B cell (primary cell): ENCODE results near the gene PDPN. TPM values are rescaled to one million over a fixed set of nuclear protein-coding genes. Genes with fewer than 3 reads are reported as not detected.

Experiments
- ATAC-seq: fragments of 200-7000 bp; cut with Tn5 transposase; one replicate; pipeline ENCODE4 v1.10.0; 2021; ENCODE audit warnings: low read depth, mild to moderate bottlenecking, moderate number of reproducible peaks, moderate library complexity
- CTCF ChIA-PET: fragments of 350-600 bp; sonication (Branson Sonifier 250); formaldehyde crosslinking; loops from one replicate; lab custom pipeline; 2021; ENCODE audit warnings: antibody characterized with exemption, inconsistent platforms; lab: Charles Lee
- POLR2A ChIA-PET: fragments of 350-600 bp; sonication (Branson Sonifier 250); formaldehyde crosslinking; loops from one replicate; lab custom pipeline; 2021; ENCODE audit warnings: antibody characterized with exemption; lab: Charles Lee
- DNase-seq: peaks from one replicate; pipeline ENCODE4 v3.0.0; 2013
- H2AFZ ChIP-seq: 2 replicates; pipeline ENCODE4 v1.6.1; 2012; ENCODE audit warnings: mild to moderate bottlenecking, low read depth, low read length; ENCODE audit not compliant: insufficient read depth, poor library complexity, severe bottlenecking
- H3K27ac ChIP-seq, 2 donors: 1 replicate in 1 of 2; 2 replicates in 1 of 2; pipeline ENCODE4 v1.5.1; 2012 to 2013; ENCODE audit warnings: low read length in 2 of 2, mild to moderate bottlenecking in 2 of 2, moderate library complexity in 1 of 2
- H3K27me3 ChIP-seq, 4 experiments: fragments of 200-600 bp in 1 of 4; sonication (generic) in 1 of 4; replicated peaks in 1 of 4; 1 replicate in 2 of 4; 2 replicates in 2 of 4; pipeline versions ENCODE4 v1.6.1 to v1.7.0; 2013 to 2016; ENCODE audit warnings: low read length in 3 of 4, mild to moderate bottlenecking in 2 of 4, mixed read lengths in 1 of 4, moderate library complexity in 1 of 4; ENCODE audit not compliant: insufficient read depth in 4 of 4, control insufficient read depth in 3 of 4; ENCODE audit errors: control extremely low read depth in 1 of 4
- H3K36me3 ChIP-seq, 2 experiments: replicated peaks in 1 of 2; 1 replicate in 1 of 2; 2 replicates in 1 of 2; pipeline versions ENCODE4 v1.6.1 to v1.7.1; 2013; ENCODE audit warnings: low read length in 1 of 2; ENCODE audit not compliant: insufficient read depth in 2 of 2, control insufficient read depth in 1 of 2; ENCODE audit errors: control extremely low read depth in 1 of 2, extremely low read depth in 1 of 2
- H3K4me1 ChIP-seq, 2 donors: fragments of 200-600 bp in 1 of 2; sonication (generic) in 1 of 2; 1 replicate in 1 of 2; 2 replicates in 1 of 2; pipeline versions ENCODE4 v1.5.1 to v1.6.1; 2013 to 2017; ENCODE audit warnings: low read length in 2 of 2; ENCODE audit not compliant: control insufficient read depth in 2 of 2, insufficient read depth in 2 of 2
- H3K4me2 ChIP-seq: replicated peaks from 2 replicates; pipeline ENCODE3; 2012; ENCODE audit warnings: mild to moderate bottlenecking, low read depth, low read length; ENCODE audit not compliant: poor library complexity, severe bottlenecking
- H3K4me3 ChIP-seq, 5 experiments: fragments of 200-600 bp in 1 of 5; sonication (generic) in 1 of 5; 1 replicate in 3 of 5; 2 replicates in 2 of 5; pipeline versions ENCODE4 v1.5.1 to v1.7.0; 2011 to 2016; ENCODE audit warnings: low read length in 4 of 5, mild to moderate bottlenecking in 4 of 5, low read depth in 2 of 5, control low read depth in 1 of 5, moderate library complexity in 1 of 5; ENCODE audit not compliant: insufficient read depth in 1 of 5; ENCODE audit errors: control extremely low read depth in 1 of 5, extremely low read depth in 1 of 5
- H3K79me2 ChIP-seq: fragments of 200-600 bp; sonication (generic); one replicate; pipeline ENCODE4 v1.6.0; 2016; ENCODE audit warnings: low read length; ENCODE audit not compliant: control insufficient read depth, insufficient read depth
- H3K9ac ChIP-seq: fragments of 200-600 bp; sonication (generic); 2 replicates; pipeline ENCODE4 v1.6.1; 2017; ENCODE audit warnings: mild to moderate bottlenecking, low read length, moderate library complexity
- H3K9me3 ChIP-seq, 3 donors: one replicate each; pipeline versions ENCODE4 v1.6.1 to v1.7.1; 2013; ENCODE audit warnings: low read length in 2 of 3; ENCODE audit not compliant: control insufficient read depth in 2 of 3, insufficient read depth in 1 of 3; ENCODE audit errors: control extremely low read depth in 1 of 3
- H4K20me1 ChIP-seq: 2 replicates; pipeline ENCODE4 v1.6.0; 2012; ENCODE audit warnings: mild to moderate bottlenecking, low read length; ENCODE audit not compliant: insufficient read depth, control insufficient read depth, poor library complexity, severe bottlenecking
- H3K27ac Mint-ChIP-seq: one replicate; pipeline ENCODE4 v1.8.0; 2021; ENCODE audit warnings: mixed read lengths
- H3K27me3 Mint-ChIP-seq: one replicate; pipeline ENCODE4 v1.8.0; 2021; ENCODE audit warnings: mixed read lengths
- H3K4me1 Mint-ChIP-seq: one replicate; pipeline ENCODE4 v1.8.0; 2021; ENCODE audit warnings: mixed read lengths
- H3K4me3 Mint-ChIP-seq: one replicate; pipeline ENCODE4 v1.8.0; 2021; ENCODE audit warnings: mixed read lengths
- H3K9me3 Mint-ChIP-seq: one replicate; pipeline ENCODE4 v1.8.0; 2022; ENCODE audit warnings: mixed read lengths; ENCODE audit not compliant: insufficient read depth
- EZH2 ChIP-seq: IDR thresholded peaks from 2 replicates; pipeline ENCODE4 v1.6.1; 2012; ENCODE audit warnings: borderline replicate concordance, low read depth, mild to moderate bottlenecking, moderate library complexity, low read length; ENCODE audit not compliant: insufficient read depth, poor library complexity, severe bottlenecking
- WGBS: methylation state at CpG from one replicate; pipeline ENCODE4 v1.1.5; 2013; ENCODE audit warnings: missing lambda C conversion rate; ENCODE audit not compliant: insufficient coverage; 5-methylcytosine and 5-hydroxymethylcytosine counted together
- intact Hi-C: fragments of 100-400 bp; cut with micrococcal nuclease; formaldehyde crosslinking; loops from one replicate; pipeline ENCODE4 v1.10.0; 2022
- polyA plus RNA-seq: library from polyadenylated mRNA; depleted of rRNA; stranded (reverse); fragments of >200 nt; gene quantifications from 2 replicates; pipeline ENCODE4 v1.2.3, GENCODE V29; 2012
- total RNA-seq, 2 donors: library from RNA; stranded (reverse); fragments of 120-200 nt in 1 of 2; gene quantifications; 1 replicate in 1 of 2; 2 replicates in 1 of 2; pipeline versions ENCODE4 v1.2.3 to v1.2.4, GENCODE V29; 2013 to 2022
- TF ChIP-seq, protein P1 (sequence below): fragments of 200-600 bp; IDR thresholded peaks from one replicate; pipeline ENCODE4 v1.8.0; 2022; ENCODE audit warnings: antibody characterized with exemption, mild to moderate bottlenecking

The PDPN gene
- total and polyA plus RNA-seq, 2 donors (not counting 1 experiment from before 2014, with no cell fraction given), result not detected

DNA sequence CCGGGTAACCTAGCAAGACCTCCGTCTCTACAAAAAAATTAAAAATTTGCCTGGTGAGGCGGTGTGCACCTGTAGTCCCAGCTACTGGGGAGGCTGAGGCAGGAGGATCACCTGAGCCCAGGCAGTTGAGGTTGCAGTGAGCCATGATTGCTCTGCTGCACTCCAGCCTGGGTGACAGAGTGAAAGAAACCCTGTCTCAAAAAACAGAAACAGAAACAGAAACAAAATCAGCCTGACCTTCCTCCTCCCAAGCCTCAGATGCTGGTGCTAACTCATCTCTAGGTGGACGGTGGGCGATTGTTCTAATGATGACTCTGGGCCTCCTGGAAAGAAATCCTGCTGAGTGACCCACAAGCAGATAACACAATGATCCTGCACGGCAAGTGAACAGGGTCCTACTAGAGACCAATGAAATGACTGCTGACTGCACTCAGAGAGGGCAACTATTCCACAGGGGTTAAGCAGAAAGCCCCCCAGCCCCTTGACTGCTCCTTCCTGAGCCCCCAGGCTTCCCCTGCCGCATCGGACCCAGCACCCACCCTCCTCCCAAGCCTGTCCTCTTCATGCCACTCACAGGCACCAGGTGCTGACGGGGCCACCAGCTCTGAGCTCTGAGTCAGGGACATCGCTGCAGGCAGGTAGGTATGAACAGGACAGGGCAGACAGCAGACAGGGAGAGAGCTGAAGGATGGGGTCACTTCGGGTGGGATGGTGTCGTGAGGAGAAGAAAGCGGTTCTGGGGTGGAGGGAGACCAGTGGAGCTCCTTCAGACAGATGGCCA, 42.0 kb upstream of the PDPN start:
- Histone ChIP-seq H3K4me2 (no peak overlapping the region), H3K9me3 (no peaks in the 10 kb centered on the region), H4K20me1 (no peaks in the 10 kb centered on the region), H3K4me3 (no peak overlapping the region), H3K36me3 (no peaks in the 10 kb centered on the region), H3K27me3 (no peaks in the 10 kb centered on the region), H3K4me1 (no peaks in the 10 kb centered on the region), H2AFZ (no peak overlapping the region), H3K79me2 (no peaks in the 10 kb centered on the region), H3K27ac (no peak overlapping the region), H3K9ac (no peak overlapping the region)
- ChIA-PET POLR2A (no interaction called here), CTCF (no interaction called here)
- Mint-ChIP-seq H3K27me3 (peaks cover 5% of the 10 kb centered on the region), H3K27ac (no peak overlapping the region), H3K4me3 (no peak overlapping the region), H3K4me1 (no peaks in the 10 kb centered on the region), H3K9me3 (no peaks in the 10 kb centered on the region)
- TF ChIP-seq, protein P1, sequence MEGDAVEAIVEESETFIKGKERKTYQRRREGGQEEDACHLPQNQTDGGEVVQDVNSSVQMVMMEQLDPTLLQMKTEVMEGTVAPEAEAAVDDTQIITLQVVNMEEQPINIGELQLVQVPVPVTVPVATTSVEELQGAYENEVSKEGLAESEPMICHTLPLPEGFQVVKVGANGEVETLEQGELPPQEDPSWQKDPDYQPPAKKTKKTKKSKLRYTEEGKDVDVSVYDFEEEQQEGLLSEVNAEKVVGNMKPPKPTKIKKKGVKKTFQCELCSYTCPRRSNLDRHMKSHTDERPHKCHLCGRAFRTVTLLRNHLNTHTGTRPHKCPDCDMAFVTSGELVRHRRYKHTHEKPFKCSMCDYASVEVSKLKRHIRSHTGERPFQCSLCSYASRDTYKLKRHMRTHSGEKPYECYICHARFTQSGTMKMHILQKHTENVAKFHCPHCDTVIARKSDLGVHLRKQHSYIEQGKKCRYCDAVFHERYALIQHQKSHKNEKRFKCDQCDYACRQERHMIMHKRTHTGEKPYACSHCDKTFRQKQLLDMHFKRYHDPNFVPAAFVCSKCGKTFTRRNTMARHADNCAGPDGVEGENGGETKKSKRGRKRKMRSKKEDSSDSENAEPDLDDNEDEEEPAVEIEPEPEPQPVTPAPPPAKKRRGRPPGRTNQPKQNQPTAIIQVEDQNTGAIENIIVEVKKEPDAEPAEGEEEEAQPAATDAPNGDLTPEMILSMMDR, result no peak
- no peak for TF ChIP-seq EZH2
- 95% methylated on average over 12 of the region's 13 CpGs for whole genome bisulfite sequencing
- ATAC-seq, result no peak
- no peak for DNase-seq
- intact Hi-C loops, result no loop called here

DNA sequence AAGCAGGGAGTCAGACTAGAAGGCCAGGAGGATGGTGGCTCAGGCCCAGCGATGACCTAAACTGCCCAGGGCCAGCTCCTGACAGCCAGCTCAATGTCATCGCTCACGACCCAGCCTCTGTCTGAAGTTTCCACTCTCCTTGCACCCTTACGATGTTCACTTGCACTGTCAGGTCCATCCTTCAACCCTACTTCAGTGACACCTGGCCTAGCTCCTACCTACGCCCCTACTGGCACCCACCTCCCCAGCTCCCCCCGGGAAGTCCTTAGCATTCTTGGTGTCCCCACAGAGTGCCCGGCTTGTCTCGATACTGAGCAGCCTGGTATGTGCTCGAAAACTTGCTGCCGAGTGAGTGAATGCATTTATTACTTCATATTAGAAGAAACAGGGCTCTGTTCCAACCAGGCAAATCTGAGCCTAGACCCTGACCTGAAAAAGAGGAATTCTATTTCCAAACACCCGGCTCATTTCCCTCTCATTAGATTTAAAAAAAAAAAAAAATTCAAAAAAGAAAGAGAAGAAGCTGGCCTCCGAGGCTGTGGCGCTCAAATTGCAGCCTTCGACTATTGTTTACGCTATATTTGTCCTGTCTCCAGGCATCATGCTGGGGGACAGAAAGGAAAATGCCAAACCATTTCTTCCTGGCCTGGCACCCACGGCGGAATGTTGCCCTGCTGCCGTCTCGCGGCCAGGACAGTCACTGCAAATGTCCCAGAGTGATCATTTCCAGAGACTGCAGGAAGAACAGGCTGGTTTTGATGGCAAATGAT, 40.0 kb upstream of the PDPN start:
- Histone ChIP-seq H3K27ac (no peak overlapping the region), H2AFZ (no peak overlapping the region), H4K20me1 (no peaks in the 10 kb centered on the region), H3K4me2 (no peak overlapping the region), H3K36me3 (no peaks in the 10 kb centered on the region), H3K4me1 (no peaks in the 10 kb centered on the region), H3K27me3 (no peaks in the 10 kb centered on the region), H3K4me3 (no peak overlapping the region), H3K9me3 (no peaks in the 10 kb centered on the region), H3K9ac (no peak overlapping the region), H3K79me2 (no peaks in the 10 kb centered on the region)
- Mint-ChIP-seq H3K27me3 (peaks cover 14% of the 10 kb centered on the region), H3K4me3 (no peak overlapping the region), H3K4me1 (no peaks in the 10 kb centered on the region), H3K9me3 (no peaks in the 10 kb centered on the region), H3K27ac (no peak overlapping the region)
- TF ChIP-seq EZH2, result no peak
- TF ChIP-seq, protein P1, result no peak
- ATAC-seq (no peak), DNase-seq (no peak)
- 68% methylated on average over 13 of the region's 20 CpGs for WGBS
- POLR2A ChIA-PET, result no interaction called here
- intact Hi-C loops, result no loop called here
- CTCF ChIA-PET, result interaction anchor here (0.7 to 1.2 kb wide), 2 partner anchors 182 to 419 kb away, joined by 4 to 5 read pairs; no protein-coding TSS in a partner anchor
